K562 (cell line): ENCODE data around the gene ABHD10. TPM values are rescaled to one million over a fixed set of nuclear protein-coding genes. Genes with fewer than 3 reads are reported as not detected.

Source experiments
- ATAC-seq: fragments of 200-7000 bp; cut with Tn5 transposase; 3 replicates; pipeline ENCODE4 v1.9.1; 2020; ENCODE audit warnings: moderate library complexity
- Bru-seq: library from RNA; stranded (reverse); fragments of 400-500 nt; gene quantifications from one replicate; lab custom pipeline; 2021; lab: Mats Ljungman, UMichigan
- BruChase-seq, 2 experiments: library from RNA; stranded (reverse); fragments of 400-500 nt; gene quantifications; one replicate each; lab custom pipeline; 2021; lab: Mats Ljungman, UMichigan
- BruUV-seq: library from RNA; stranded (reverse); fragments of 400-500 nt; replicated peaks from 2 replicates; lab custom pipeline; 2021; lab: Mats Ljungman, UMichigan
- CTCF ChIA-PET: fragments of 300-600 bp; formaldehyde crosslinking; extraction: SDS; loops from one replicate; lab custom pipeline; 2021; ENCODE audit warnings: low intra/inter-chr PET ratio; lab: Yijun Ruan, JAX
- POLR2A ChIA-PET: fragments of 300-600, 350-650 bp; sonication (Branson Sonifier 250); formaldehyde crosslinking; extraction: SDS; loops from one replicate; lab custom pipeline; 2021; ENCODE audit warnings: antibody characterized with exemption, inconsistent platforms; lab: Yijun Ruan, JAX
- DNase-seq, 4 experiments: peaks; one replicate each; pipeline versions ENCODE4 v3.0.0 to v3.0.0-alpha.2; 2011 to 2018; ENCODE audit warnings: low spot score in 3 of 4, mixed read lengths in 3 of 4; ENCODE audit errors: extremely low read depth in 1 of 4
- FAIRE-seq: peaks from 2 replicates; lab custom pipeline; 2011; peaks lifted over from hg19 to GRCh38; lab: Jason Lieb, UNC
- H2AFZ ChIP-seq: 2 replicates; pipeline ENCODE4 v1.6.0; 2011; ENCODE audit warnings: low read depth, low read length, control low read depth, inconsistent platforms
- H3K27ac ChIP-seq: fragments of 200-600 bp; 3 replicates; pipeline ENCODE4 v1.8.0; 2011; ENCODE audit warnings: low read depth, mild to moderate bottlenecking, control low read depth, inconsistent platforms, low read length, moderate library complexity, mixed read lengths; ENCODE audit errors: extremely low read depth
- H3K27me3 ChIP-seq, 2 experiments: fragments of 300-600 bp in 1 of 2; 2 replicates in 1 of 2; 3 replicates in 1 of 2; pipeline versions ENCODE4 v1.6.0 to v1.8.0; 2011; ENCODE audit warnings: inconsistent platforms in 2 of 2, low read length in 2 of 2, mild to moderate bottlenecking in 1 of 2, mixed read lengths in 1 of 2, moderate library complexity in 1 of 2; ENCODE audit not compliant: control insufficient read depth in 2 of 2, insufficient read depth in 2 of 2
- H3K36me3 ChIP-seq: fragments of 300-600 bp; 3 replicates; pipeline ENCODE4 v1.8.0; 2011; ENCODE audit warnings: mild to moderate bottlenecking, low read length, inconsistent platforms; ENCODE audit not compliant: control insufficient read depth, insufficient read depth
- H3K4me1 ChIP-seq, 2 experiments: fragments of 200-600 bp in 1 of 2; replicated peaks in 1 of 2; 2 replicates in 1 of 2; 3 replicates in 1 of 2; pipeline versions ENCODE4 v1.5.1 to v1.8.0; 2011; ENCODE audit warnings: inconsistent platforms in 2 of 2, low read length in 2 of 2, mild to moderate bottlenecking in 1 of 2, mixed read lengths in 1 of 2, moderate library complexity in 1 of 2; ENCODE audit not compliant: control insufficient read depth in 2 of 2, insufficient read depth in 2 of 2
- H3K4me2 ChIP-seq: 2 replicates; pipeline ENCODE4 v1.6.1; 2011; ENCODE audit warnings: low read length, control low read depth, inconsistent platforms, mixed read lengths; ENCODE audit not compliant: insufficient read depth
- H3K4me3 ChIP-seq: fragments of 200-600 bp; sonication (generic), shearing (Covaris generic); 2 replicates; pipeline ENCODE4 v1.5.1; 2016; ENCODE audit warnings: control low read depth, inconsistent platforms
- H3K79me2 ChIP-seq: fragments of 200-600 bp; 3 replicates; pipeline ENCODE4 v1.8.0; 2011; ENCODE audit warnings: low read length, inconsistent platforms; ENCODE audit not compliant: control insufficient read depth, insufficient read depth
- H3K9ac ChIP-seq, 2 experiments: 2 replicates each; pipeline versions ENCODE4 v1.6.0 to v1.6.1; 2011; ENCODE audit warnings: low read depth in 2 of 2, low read length in 2 of 2, control low read depth in 1 of 2, inconsistent platforms in 1 of 2, mild to moderate bottlenecking in 1 of 2, mixed read lengths in 1 of 2; ENCODE audit not compliant: insufficient read depth in 1 of 2
- H3K9me1 ChIP-seq: one replicate; pipeline ENCODE4 v1.6.0; 2011; ENCODE audit warnings: inconsistent platforms, mild to moderate bottlenecking, low read length, moderate library complexity; ENCODE audit not compliant: control insufficient read depth, insufficient read depth
- H3K9me3 ChIP-seq: replicated peaks from 2 replicates; pipeline ENCODE4 v1.5.1; 2011; ENCODE audit warnings: low read depth, low read length, inconsistent platforms; ENCODE audit not compliant: control insufficient read depth, insufficient read depth
- H4K20me1 ChIP-seq: replicated peaks from 2 replicates; pipeline ENCODE4 v1.6.1; 2011; ENCODE audit warnings: low read length, inconsistent platforms, mixed read lengths; ENCODE audit not compliant: control insufficient read depth, insufficient read depth
- ATF3 ChIP-seq, 2 experiments: fragments of 450-650 bp in 1 of 2; sonication (generic) in 1 of 2; formaldehyde crosslinking in 1 of 2; IDR thresholded peaks in 1 of 2; conservative IDR thresholded peaks in 1 of 2; 2 replicates each; pipeline versions ENCODE4 v1.6.1 to v1.8.1; 2016 to 2023; ENCODE audit warnings: mild to moderate bottlenecking in 2 of 2, moderate library complexity in 2 of 2, inconsistent platforms in 1 of 2, missing genetic modification reagents in 1 of 2
- CBX5 ChIP-seq: IDR thresholded peaks from 2 replicates; pipeline ENCODE4 v1.6.1; 2014; ENCODE audit warnings: low read depth, borderline replicate concordance
- EP400 ChIP-seq: fragments of 450-650 bp; IDR thresholded peaks from 2 replicates; pipeline ENCODE4 v1.6.1; 2017; ENCODE audit warnings: antibody characterized with exemption, mild to moderate bottlenecking, moderate library complexity
- L3MBTL2 ChIP-seq: fragments of 450-650 bp; IDR thresholded peaks from 2 replicates; pipeline ENCODE4 v1.6.1; 2016; ENCODE audit warnings: mild to moderate bottlenecking, moderate library complexity
- RBFOX2 ChIP-seq: fragments of 200-400 bp; formaldehyde crosslinking; IDR thresholded peaks from 2 replicates; pipeline ENCODE4 v1.6.1; 2017; ENCODE audit warnings: low read depth, mild to moderate bottlenecking, low read length, moderate library complexity
- SUPT5H ChIP-seq: fragments of 450-650 bp; IDR thresholded peaks from 2 replicates; pipeline ENCODE4 v1.6.1; 2016
- TBL1XR1 ChIP-seq, 2 experiments: IDR thresholded peaks; 2 replicates each; pipeline ENCODE4 v1.6.1; 2012; ENCODE audit warnings: improper control_type of control experiment in 2 of 2, low read length in 2 of 2, mild to moderate bottlenecking in 1 of 2
- TBP ChIP-seq: optimal IDR thresholded peaks from 2 replicates; pipeline ENCODE3; 2011; ENCODE audit warnings: low read depth, low read length, improper control_type of control experiment
- ZFX ChIP-seq: sonication (generic); formaldehyde crosslinking; IDR thresholded peaks from 2 replicates; pipeline ENCODE4 v1.8.0; 2022; ENCODE audit warnings: mild to moderate bottlenecking, missing genetic modification reagents, moderate library complexity
- ZNF232 ChIP-seq: sonication (generic); formaldehyde crosslinking; IDR thresholded peaks from 2 replicates; pipeline ENCODE4 v1.8.0; 2022; ENCODE audit warnings: mild to moderate bottlenecking, missing genetic modification reagents
- ZNF316 ChIP-seq: fragments of 450-650 bp; IDR thresholded peaks from 2 replicates; pipeline ENCODE4 v1.6.1; 2016
- ZZZ3 ChIP-seq: fragments of 450-650 bp; IDR thresholded peaks from 2 replicates; pipeline ENCODE4 v1.6.1; 2016; ENCODE audit warnings: antibody characterized with exemption, mild to moderate bottlenecking, moderate library complexity
- WGBS: fragments of 100-300 bp; shearing (Covaris generic); methylation state at CpG from one replicate; pipeline ENCODE4 v1.1.6; 2016; ENCODE audit warnings: low coverage, mixed read lengths; ENCODE audit not compliant: insufficient coverage; ENCODE audit errors: missing lambda C conversion rate; 5-methylcytosine and 5-hydroxymethylcytosine counted together
- in situ Hi-C: fragments of 300-500 bp; cut with MboI; formaldehyde crosslinking; loops from 4 replicates; pipeline ENCODE4 v1.15.0; 2018; ENCODE audit warnings: inconsistent platforms, mixed read lengths
- intact Hi-C: fragments of 100-400 bp; cut with micrococcal nuclease; formaldehyde crosslinking; loops from 2 replicates; pipeline ENCODE4 v1.14.2; 2022
- long read RNA-seq, 3 experiments: library from polyadenylated mRNA in 2 of 3; library from RNA in 1 of 3; unstranded in 2 of 3; stranded (forward) in 1 of 3; transcript quantifications; one replicate each; pipeline ENCODE4 v2.0.0, GENCODE V29; 2019 to 2022
- polyA minus RNA-seq, 3 experiments: library from RNA; depleted of rRNA, polyadenylated mRNA; stranded (reverse); fragments of >200 nt; gene quantifications; 2 replicates each; pipeline ENCODE4 v1.2.3, GENCODE V29; 2011
- polyA plus RNA-seq, 8 experiments: library from polyadenylated mRNA; depleted of rRNA in 4 of 8; stranded (reverse) in 5 of 8; unstranded in 3 of 8; fragments of >200 nt; fragmentation: Nextera tagmentation in 2 of 8; fragmentation: Illumina TruSeq in 1 of 8; extraction: Ambion mirVana in 2 of 8; extraction: Trizol in 1 of 8; gene quantifications; 2 replicates each; pipeline versions ENCODE4 v1.2.1 to v1.2.3, GENCODE V29; 2011 to 2014; ENCODE audit warnings: inconsistent platforms in 1 of 8, missing spikeins in 1 of 8
- total RNA-seq, 7 experiments: library from RNA; depleted of rRNA in 6 of 7; stranded (reverse); fragments of >200 nt in 6 of 7; fragmentation: Illumina TruSeq in 2 of 7; extraction: Trizol in 2 of 7; gene quantifications; 2 replicates each; pipeline versions ENCODE4 v1.2.1 to v1.2.3, GENCODE V29; 2011 to 2021; ENCODE audit warnings: low replicate concordance in 1 of 7
- TF ChIP-seq, protein P1 (sequence below): fragments of 450-650 bp; IDR thresholded peaks from 2 replicates; pipeline ENCODE4 v1.6.1; 2016

ABHD10 gene
- 5.6 and 18.7 TPM in 2 replicates for total RNA-seq (2011; cell fraction: chromatin; rRNA removed; ENCODE audit: low replicate concordance)
- total RNA-seq (2011; cell fraction: nucleolus; rRNA removed), result 3.6 and 4.3 TPM in 2 replicates
- 8.4 and 15.9 TPM in 2 replicates for total RNA-seq (2011; cell fraction: nucleoplasm; rRNA removed)
- total RNA-seq (2014; rRNA removed) (10.1 and 11.4 TPM in 2 replicates), total RNA-seq (2014; rRNA removed; fragmentation: Illumina TruSeq; extraction: Trizol) (14.8 and 17.5 TPM in 2 replicates), total RNA-seq (2015; rRNA removed; fragmentation: Illumina TruSeq; extraction: Trizol) (12.7 and 14.1 TPM in 2 replicates), total RNA-seq (2021) (17.4 and 19.5 TPM in 2 replicates), polyA plus RNA-seq (2011; rRNA removed) (29.5 and 29.7 TPM in 2 replicates), polyA plus RNA-seq (2014; fragmentation: Illumina TruSeq; extraction: Trizol) (11.5 and 15.8 TPM in 2 replicates), polyA plus RNA-seq (2014; fragmentation: Nextera tagmentation; extraction: Ambion mirVana) (1 to 10 TPM; 6.1 to 9.9 TPM), polyA plus RNA-seq (2014; rRNA removed) (11.5 and 11.8 TPM in 2 replicates), polyA minus RNA-seq (2011; rRNA and poly(A)+ RNA removed) (40.5 and 49.7 TPM in 2 replicates), Bru-seq, nascent RNA (percentile 76 among the genes with signal in this experiment), BruChase-seq, experiment 1, labeled RNA remaining after a 2-hour chase (percentile 69 among the genes with signal in this experiment), BruChase-seq, experiment 2, labeled RNA remaining after a 6-hour chase (percentile 68 among the genes with signal in this experiment)
- polyA plus RNA-seq (2011; cell fraction: cytosol; rRNA removed), result 6.8 and 11.7 TPM in 2 replicates
- polyA plus RNA-seq (2011; cell fraction: nucleus; rRNA removed), result 10.6 and 15.1 TPM in 2 replicates
- polyA plus RNA-seq (2012), result 10.8 and 12.4 TPM in 2 replicates
- 10.4 and 14.7 TPM in 2 replicates for polyA minus RNA-seq (2011; cell fraction: cytosol; rRNA and poly(A)+ RNA removed)
- 7.8 and 16.7 TPM in 2 replicates for polyA minus RNA-seq (2011; cell fraction: nucleus; rRNA and poly(A)+ RNA removed)
- long read RNA-seq, experiment 1, transcript ABHD10-201 (5 exons, 2,590 nt), result major isoform, 61 of 70 reads
- long read RNA-seq, experiment 1, partial matches to known transcripts, result 3 of 70 reads
- long read RNA-seq, experiment 1, other reads (novel, unspliced or antisense), result 4 of 70 reads
- long read RNA-seq, experiment 2, partial matches to known transcripts, result 0 of 13 reads
- long read RNA-seq, experiment 2, other reads (novel, unspliced or antisense), result 10 of 13 reads
- long read RNA-seq, experiment 3, transcript ABHD10-201 (5 exons, 2,590 nt), result major isoform, 17 of 23 reads
- long read RNA-seq, experiment 3, partial matches to known transcripts, result 3 of 23 reads
- long read RNA-seq, experiment 3, other reads (novel, unspliced or antisense), result 2 of 23 reads

DNA sequence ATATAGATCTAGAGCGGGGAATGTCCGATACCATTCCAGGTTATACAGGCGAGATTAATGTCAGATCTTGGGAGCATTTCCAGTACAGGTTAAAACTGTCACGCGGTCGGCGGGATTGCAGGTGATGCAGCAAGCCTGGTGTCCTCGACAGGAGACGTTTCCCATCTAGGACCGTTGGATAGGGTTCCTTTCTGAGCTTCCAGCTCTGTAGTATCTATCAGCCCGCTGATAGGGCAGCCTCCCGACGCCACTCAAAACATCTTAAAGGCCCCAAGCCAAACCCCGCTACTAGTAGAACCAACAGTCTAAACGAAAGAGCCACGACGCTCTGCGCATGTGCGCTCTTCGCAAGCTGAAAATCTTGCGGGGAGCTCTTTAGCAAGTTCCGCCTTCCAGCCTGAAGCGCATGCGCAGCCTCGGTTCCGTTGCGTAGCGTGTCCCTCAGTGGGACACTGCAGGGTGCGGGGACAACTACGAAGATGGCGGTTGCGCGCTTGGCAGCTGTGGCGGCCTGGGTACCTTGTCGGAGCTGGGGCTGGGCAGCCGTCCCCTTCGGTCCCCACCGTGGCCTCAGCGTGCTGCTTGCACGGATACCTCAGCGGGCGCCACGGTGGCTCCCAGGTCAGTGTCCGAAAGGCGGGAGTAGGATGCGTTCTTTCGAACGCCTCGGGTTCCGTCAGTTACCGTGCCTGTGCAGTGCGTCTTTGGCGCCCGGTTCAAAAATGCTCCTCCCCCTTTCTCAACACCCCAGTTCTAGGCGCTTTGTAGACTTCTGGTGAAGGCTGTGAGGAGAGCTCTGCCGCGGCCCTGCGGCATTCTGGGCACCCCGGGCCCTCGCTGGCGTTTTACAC, at the start of gene ABHD10:
ABHD10 (plus strand) TSS at position 444 of the 851 bp plus-strand sequence; CDS start at position 480, 36 bp downstream.
- H3K4me2 ChIP-seq, result peak within 1 kb of the TSS; percentile 81
- peaks cover 25% of the 10 kb centered on the region for H3K79me2 ChIP-seq
- H3K27ac ChIP-seq, result peak within 1 kb of the TSS; percentile 65
- 12% methylated on average over 50 of the region's 61 CpGs for WGBS
- TSS peak; percentile 63 for BruUV-seq
- in situ Hi-C loops (no loop called here), intact Hi-C loops (no loop called here)
- H3K9me1 ChIP-seq, result no peaks in the 10 kb centered on the region
- CTCF ChIA-PET, result no interaction called here
- no peaks in the 10 kb centered on the region for H3K9me3 ChIP-seq
- no peaks in the 10 kb centered on the region; a peak in 2 of 5 replicates for H3K4me1 ChIP-seq
- H3K36me3 ChIP-seq, result peaks cover 8% of the 10 kb centered on the region; the same call in 1 of the 3 replicates
- DNase-seq (peak; percentile 77 to 95 (median 86)), ATAC-seq (peak; percentile 98), FAIRE-seq (peak; percentile 94)
- POLR2A ChIA-PET, result interaction anchor here (0.6 to 2.4 kb wide), 8 partner anchors 9 to 206 kb away, joined by 3 to 10 read pairs (median 4); no protein-coding TSS in a partner anchor
- peak within 1 kb of the TSS; percentile 55 for H3K4me3 ChIP-seq
- peaks cover 0 to 2% of the 10 kb centered on the region in 2 experiments; a peak in 1 of 5 replicates for H3K27me3 ChIP-seq
- H4K20me1 ChIP-seq, result no peaks in the 10 kb centered on the region
- peak within 1 kb of the TSS; percentile 88 for H2AFZ ChIP-seq
- peak within 1 kb of the TSS; percentile 72 to 95 for H3K9ac ChIP-seq
- peak; percentile 74 for TF ChIP-seq TBP
- no peak for TF ChIP-seq ZNF316
- TF ChIP-seq ATF3 (IDR thresholded peaks at IDR 0.05), result no peak
- no peak for TF ChIP-seq ATF3 (CRISPR knock-in tag; conservative IDR thresholded peaks at IDR 0.05)
- TF ChIP-seq ZFX (CRISPR knock-in tag), result peak; percentile 86
- peak; percentile 69 for TF ChIP-seq EP400
- no peak for TF ChIP-seq TBL1XR1 (IDR thresholded peaks at IDR 0.05; ENCODE audit: low read length in 2 of 2)
- peak; percentile 83 for TF ChIP-seq SUPT5H
- TF ChIP-seq ZZZ3, result no peak
- TF ChIP-seq RBFOX2, result peak; percentile 92
- TF ChIP-seq ZNF232 (CRISPR knock-in tag), result no peak
- 0 out of 2 replicates have a peak, but pooled peaks have one; percentile 32 for TF ChIP-seq CBX5
- TF ChIP-seq, protein P1, sequence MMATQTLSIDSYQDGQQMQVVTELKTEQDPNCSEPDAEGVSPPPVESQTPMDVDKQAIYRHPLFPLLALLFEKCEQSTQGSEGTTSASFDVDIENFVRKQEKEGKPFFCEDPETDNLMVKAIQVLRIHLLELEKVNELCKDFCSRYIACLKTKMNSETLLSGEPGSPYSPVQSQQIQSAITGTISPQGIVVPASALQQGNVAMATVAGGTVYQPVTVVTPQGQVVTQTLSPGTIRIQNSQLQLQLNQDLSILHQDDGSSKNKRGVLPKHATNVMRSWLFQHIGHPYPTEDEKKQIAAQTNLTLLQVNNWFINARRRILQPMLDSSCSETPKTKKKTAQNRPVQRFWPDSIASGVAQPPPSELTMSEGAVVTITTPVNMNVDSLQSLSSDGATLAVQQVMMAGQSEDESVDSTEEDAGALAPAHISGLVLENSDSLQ, result peak; percentile 84
- peak; percentile 72 for TF ChIP-seq L3MBTL2
